ENCODE measurements around the gene FBXO11.
"Not testable (repeated sequence)": the region's sequence is repeated elsewhere in the genome, so short reads cannot be mapped to it uniquely, and the experiment has no call there.

Gene FBXO11

DNA sequence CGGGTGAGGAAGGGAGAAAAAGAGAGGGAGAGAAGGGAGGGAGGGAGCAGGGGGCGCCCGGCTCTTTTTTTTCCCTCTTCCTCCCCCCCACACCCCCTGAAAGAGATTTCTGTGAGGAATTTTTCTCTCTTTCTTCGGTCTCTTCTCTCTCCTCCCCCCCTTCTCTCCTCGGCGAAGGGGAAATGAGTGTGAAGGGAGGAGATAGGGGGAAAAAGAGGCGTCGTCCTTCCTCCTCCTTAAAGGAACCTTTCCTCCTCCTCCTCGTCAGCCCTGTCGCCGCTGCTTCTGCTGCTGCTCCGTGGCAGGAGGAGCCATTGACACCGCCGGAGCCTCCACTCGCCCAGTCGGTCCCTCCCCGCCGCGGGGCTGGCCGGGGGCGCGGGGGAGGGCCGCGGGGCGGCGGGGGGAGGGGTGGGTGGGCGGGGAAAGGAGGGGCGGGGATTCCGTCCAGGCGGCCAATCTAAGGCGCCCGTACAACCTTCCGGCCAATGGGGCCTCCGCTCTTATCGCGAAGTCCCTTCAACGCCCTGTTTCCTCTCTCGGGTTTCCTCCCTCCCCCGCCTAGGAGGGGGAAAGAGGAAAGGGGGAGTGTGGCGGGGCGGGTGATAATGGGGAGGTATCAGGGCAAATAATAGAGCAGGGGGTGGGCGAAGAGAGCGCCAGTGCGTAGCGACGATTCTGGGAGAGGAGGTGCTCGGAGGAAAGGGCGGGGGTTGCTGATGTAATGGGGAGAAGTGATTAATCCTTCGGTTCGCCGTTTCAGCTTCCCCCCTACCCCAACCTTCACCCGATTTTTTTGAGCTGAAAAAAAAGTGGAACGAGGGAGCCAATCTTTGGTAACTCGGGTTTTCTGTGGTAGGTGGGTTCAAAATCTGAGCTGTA is at the start of gene FBXO11:
Gene FBXO11, minus strand, starts transcription at position 342 of the 882 bp plus-strand sequence. CDS start 778 bp downstream, outside the sequence.
- peak; percentile 82 to 89 for DNase-seq (ENCODE audit: low read depth in 2 of 2)

DNA sequence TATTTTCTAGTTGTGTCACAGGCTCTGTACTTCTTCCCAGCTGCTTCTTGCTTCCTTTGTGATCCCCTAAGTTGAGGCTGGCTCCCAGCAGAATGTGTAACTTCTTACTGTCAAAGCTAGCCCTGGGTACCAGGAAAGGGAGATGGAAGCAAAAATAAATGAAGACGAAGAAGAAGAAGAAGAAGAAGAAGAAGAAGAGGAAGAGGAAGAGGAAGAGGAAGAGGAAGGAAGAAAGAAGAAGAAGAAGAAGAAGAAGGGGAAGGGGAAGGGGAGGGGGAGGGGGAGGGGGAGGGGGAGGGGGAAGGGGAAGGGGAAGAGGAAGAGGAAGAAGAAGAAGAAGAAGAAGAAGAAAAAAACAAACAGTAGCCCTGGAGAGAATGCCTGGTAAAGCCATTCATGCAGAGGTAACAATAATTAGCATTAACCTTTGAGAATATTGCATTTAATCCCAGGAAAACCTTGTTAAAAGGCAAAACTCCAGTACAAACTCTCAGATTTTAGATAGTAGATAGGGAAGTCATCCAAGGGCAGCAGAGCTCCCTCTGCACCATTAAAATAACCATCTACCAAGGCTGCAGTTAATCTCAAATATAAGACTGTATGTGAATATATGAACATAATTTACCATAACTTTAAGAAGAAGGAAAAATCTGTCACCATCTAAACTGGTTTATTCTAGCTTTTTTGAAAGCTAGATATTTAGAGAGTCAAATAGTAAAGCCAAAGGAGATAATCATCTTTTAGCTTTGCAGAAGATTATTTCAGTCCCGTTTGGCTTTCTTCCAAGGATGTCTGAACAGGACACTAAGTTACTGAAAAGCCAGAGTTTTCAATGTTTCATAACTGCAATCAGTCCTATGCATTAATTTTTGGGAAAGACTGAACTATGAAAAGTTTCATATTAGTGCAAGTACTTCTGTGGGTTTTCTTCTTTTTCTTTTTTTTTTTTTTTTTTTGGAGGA is 44.3 kb upstream of the FBXO11 start:
- no peak for DNase-seq (ENCODE audit: low read depth in 2 of 2)

DNA sequence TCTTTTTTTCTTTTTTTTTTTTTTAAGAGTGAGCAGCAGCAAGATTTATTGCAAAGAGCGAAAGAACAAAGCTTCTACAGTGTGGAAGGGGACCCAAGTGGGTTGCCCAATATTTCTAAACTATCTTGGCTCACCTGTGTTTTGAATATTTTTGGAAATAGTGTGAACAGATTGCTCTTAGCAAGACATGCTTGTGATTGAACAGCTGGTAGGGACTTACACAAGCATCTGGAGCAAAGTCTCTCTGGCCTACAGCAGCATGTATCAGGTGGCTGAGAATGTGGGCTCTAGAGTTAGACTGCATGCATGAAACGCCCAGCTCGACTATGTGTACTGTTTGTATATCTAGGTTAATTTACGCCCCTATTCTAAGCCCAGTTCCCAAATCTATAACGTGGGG is 40.3 kb upstream of the FBXO11 start:
- no peak for DNase-seq (ENCODE audit: low read depth in 2 of 2)

DNA sequence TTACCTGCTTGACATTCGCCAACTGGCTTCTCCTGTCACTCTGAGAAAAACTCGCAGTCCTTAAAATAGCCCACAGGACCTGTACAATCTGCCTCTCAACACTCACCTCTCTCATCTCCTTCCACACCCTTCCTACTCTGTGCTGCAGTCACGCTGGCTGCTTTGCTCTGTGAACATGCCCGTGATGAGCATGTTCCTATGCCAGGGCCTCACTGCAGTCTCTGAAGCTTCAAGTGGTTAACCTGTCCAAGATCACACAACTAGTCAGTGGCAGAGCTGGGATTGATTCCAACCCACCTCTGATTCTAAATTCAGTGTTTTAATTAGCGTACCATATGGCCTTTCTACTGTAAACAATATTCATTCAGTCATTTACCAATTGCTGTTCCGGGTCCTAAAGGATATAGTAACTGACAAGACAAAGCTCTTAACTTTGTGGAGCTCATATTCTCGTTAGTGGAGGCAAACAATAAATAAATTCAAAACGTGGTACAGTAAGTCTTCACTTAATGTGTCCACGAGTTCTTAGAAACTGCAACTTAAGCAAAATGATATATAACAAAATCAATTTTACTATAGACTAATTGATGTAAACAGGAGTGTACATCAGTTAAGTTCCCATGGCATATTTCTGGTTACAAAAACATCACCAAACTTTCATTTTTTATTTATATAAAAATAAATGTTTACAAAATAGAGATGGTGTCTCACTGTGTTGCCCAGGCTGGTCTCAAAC is 38.9 kb upstream of the FBXO11 start:
- DNase-seq (ENCODE audit: low read depth in 2 of 2), result no peak

DNA sequence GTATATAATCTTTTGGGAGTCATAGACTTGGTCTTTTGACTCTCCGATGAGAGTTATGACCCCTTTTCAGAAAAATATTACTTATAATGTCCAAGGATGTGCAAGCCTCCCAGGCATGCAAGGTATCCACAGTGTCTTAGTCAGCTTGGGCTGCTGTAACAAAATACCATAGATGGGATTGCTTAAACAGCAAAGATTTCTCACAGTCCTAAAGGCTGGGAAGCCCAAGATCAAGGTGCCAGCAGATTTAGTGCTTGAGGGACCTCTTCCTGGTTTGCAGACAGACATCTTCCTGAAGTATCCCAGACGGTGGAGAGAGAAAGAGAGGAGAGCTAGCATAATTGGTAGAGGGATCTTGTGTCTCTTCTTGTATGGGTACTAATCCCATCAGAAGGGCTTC is 35.6 kb upstream of the FBXO11 start:
- no peak for DNase-seq (ENCODE audit: low read depth in 2 of 2)

DNA sequence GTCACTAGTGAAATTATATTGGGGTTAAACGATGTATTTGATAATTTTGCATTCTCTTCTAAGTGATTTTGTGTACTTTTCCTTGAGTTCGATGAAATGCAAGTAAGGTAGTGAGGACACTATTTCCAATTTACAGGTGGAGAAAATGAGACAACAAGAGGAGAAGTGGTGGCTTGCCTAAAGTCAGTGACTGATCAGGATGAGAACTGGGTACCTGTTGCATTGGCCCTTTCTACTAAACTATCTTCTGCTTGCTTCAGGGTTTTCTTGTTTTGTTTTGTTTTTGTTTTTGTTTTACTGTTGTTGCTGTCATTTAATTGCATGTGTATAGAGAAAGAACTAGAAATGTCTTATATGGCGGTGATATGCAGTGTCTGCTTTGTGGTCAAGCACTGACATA is 31.4 kb upstream of the FBXO11 start:
- DNase-seq (ENCODE audit: low read depth in 2 of 2), result no peak

DNA sequence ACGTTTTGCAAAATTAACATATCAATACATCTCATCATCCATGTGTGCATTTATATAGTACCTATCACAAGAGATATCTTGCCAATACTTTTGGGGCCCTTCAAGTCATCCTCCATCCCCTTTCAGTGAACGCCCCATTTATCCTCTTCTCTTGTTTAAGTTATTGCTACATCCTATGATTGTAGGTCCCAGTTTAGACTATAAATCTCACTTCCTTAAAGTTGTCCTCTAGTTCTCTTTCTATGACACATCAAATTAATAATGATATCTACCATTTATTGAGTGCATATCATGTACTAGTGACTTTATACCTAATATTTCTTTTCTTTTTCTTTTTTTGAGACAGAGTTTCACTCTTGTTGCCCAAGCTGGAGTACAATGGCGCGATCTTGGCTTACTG is 28.8 kb upstream of the FBXO11 start:
- DNase-seq (ENCODE audit: low read depth in 2 of 2), result no peak

DNA sequence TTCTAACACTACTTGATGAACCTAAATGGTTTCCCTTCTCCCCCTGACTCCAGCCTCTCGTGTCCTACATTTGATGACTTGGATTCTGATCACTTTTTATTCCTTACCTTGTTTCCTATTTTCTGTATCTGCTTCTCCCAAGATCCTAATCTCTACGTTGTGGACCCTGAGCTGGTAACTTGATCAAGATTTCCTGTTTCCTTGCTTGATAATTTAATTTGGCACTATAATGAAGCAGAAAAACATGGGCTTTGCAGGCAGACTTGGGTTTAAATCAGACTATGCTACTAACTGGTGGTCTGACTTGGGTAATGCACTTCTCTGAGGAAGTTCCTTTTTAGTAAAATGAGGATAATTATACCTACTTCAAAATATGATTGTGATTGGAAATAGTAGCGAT is 11.7 kb upstream of the FBXO11 start:
- no peak for DNase-seq (ENCODE audit: low read depth in 2 of 2)

DNA sequence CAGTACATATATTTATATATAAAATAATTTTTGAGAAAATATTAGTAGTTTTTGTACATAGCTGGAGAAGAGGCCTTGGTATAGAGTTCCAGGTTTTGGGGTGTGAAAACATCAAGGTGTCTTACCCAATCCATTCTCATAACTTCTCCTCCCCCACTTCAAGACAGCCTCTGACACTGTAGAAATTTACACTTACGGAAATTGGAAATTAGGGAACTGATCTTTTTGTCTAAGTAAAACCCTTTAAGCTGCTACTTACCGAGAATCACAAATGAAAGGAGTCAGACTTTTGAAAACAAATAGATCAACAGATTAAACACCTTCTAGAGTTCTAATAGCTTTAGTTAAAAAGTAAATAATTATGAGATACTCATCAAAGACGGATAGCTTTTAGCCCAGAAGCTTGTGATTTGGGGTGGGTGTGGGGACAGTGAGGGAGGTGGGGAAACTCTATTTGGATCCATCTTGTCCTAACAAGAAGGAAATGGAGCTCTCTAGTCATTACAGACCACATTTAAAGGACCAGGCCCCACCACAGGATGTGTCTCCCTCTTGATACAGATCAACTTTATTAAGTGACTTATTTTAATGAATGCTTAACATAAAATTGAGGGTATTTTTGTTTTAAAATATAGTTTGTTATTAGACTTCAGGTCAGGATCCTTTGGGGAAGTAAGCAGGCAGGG is 11.1 kb upstream of the FBXO11 start:
- DNase-seq (ENCODE audit: low read depth in 2 of 2), result no peak

DNA sequence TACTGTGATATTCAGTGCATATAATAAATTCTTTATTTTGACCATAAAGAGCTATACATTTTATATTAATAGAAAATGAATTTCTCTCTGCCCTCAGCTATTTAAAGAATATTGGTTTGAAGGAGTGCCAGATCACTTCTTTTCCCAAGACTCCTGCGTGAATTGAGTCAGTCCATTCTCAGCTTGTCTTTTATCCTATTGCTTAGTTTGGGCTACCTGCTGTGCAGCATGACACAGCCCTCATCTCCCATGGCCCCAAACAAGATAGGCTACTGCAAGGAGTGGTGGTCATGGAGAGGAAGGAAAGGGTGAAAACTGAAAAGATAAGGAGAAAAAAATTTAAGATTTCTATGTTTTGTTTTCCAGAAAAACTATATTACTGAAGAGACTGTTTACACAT is 10.1 kb upstream of the FBXO11 start:
- DNase-seq (ENCODE audit: low read depth in 2 of 2), result no peak

DNA sequence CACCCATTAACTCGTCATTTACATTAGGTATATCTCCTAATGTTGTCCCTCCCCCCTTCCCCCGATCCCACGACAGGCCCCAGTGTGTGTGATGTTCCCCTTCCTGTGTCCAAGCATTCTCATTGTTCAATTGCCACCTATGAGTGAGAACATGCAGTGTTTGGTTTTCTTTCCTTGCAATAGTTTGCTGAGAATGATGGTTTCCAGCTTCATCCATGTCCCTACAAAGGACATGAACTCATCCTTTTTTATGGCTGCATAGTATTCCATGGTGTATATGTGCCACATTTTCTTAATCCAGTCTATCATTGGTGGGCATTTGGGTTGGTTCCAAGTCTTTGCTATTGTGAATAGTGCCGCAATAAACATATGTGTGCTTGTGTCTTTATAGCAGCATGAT is 4.4 kb upstream of the FBXO11 start:
- DNase-seq (ENCODE audit: low read depth in 2 of 2), result not testable (repeated sequence)

DNA sequence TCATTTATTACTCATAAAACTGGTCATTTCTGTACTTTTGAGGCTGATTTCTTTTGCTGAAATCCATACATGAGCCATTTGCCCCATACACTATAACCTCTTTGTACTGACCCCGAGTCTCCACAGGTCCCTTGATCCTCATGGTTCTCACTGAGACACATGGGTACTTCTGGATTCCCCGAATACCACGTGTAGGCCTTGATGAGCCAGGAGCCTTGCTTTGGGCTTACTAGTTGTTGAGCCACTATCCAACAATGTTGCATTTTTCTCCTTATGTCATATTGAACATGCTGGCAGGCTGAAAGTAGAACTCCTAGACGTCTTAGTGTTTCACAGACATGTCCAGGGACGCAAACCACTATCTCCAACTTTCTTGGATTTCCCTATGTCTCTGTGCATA is 2.4 kb upstream of the FBXO11 start:
- no peak for DNase-seq (ENCODE audit: low read depth in 2 of 2)

DNA sequence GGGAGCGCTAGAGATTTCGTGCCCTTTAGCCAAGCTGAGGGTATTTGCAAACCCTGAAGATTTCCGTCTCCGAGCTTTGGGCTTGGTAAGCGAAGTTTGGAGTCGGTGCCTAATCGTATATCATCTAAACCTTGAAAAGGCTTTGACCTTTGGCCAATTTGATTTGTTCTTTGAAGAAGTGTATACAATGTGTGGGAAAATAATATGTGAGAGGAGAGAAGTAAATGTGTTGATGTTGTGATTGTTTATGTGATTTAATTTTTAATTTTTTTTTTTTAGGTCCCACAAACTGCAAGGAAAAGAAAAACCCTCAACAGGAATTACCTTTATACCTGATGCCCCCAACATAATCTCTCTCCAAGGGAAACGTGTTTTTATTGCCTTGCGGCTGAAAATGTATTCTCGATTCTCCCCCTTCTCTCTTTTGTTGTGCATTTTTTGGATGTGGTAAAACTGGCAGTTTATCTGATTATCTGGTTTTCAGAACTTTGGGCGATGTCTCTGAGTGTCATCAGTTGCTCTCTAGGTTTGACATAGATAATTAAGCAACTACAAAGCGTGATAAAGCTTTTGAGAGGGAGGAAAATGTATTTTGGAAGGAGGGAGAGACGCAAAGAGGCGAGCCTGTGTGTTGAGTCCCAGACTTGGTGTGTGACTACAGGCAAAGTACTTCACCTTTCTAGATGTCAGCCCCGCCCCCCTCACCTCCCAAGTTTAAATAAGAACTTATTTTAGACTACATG is 912 bp upstream of the FBXO11 start:
- DNase-seq (ENCODE audit: low read depth in 2 of 2), result peak; percentile 20 to 24

DNA sequence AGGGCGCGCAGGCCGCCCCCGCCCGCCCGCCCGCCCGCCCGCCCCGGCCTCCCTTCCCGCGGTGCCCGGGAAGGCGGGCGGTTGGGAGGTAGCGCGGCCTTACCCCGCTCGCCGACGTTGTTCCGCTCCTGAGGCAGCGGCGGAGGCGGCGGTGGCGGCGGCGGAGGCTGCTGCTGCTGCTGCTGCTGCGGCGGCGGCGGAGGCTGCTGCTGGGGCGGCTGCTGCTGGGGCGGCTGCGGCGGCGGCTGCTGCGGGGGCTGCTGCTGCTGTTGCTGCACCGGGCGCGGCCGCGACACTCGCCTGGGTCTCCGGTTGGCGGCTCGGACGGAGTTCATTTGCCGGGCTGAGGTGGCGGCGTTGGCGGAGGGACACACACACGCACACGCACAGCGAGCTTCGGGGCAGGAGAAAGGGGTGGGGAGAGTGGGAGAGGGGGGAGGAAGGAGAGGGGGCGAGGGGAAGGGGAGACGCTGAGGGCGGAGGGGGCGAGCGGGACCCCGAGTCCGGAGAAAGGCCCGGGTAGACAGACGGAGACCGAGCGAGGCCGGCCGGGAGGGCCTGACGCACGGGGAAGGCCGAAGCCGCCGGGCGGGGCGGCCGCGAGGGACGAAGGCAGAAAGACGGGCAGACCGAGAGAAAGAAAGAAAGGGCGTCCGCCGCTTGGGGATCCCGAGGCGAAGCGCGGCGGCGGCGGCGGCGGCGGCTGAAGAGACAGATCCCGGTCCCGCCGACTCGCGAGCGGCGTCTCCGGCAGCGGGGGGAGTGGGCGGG is 727 bp downstream of the FBXO11 start:
- peak; percentile 38 to 43 for DNase-seq (ENCODE audit: low read depth in 2 of 2)

DNA sequence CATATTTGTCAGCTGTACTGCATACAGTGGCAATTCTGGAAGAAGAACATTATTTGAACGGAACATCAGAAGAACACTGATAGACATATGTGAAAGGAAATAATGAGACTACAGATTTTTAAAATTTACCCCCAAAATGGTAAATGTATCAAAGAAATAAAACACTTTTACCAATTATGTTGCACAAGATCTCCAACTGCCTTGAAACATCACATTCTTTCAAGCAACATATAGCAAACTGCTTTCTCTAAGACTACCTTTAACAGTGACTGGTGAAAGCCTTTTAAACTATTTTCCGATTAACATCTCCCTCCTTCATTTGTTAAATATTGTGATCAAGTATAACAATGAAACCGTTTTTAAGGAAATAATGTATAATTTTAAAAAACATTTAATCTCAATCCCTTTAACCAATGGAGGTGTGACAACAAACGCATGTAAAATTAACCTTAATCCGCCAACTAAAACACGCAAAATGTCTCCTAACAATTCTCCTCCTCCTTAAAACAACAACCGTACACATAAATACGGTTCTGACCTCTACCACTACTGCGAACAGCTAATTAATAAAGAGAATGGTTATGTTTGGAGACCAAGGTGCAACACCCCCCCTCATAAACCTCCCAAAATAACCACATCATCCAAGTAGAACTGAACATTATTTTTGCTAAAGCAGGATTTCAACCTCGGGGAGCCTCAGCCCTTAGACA is 2.4 kb downstream of the FBXO11 start:
- DNase-seq (ENCODE audit: low read depth in 2 of 2), result no peak

DNA sequence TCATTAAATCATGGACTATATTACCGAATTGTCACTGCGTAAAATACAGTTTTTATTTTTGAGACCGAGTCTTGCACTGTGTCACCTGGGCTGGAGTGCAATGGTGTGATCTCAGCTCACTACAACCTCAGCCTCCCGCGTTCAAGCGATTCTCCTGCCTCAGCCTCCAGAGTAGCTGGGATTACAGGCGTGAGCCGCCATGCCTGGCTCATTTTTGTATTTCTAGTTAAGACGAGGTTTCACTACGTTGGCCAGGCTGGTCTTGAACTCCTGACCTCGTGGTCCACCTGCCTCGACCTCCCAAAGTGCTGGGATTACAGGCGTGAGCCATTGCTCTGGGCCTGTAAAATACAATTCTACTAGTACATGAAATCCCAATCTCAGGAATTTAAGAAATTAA is 4.4 kb downstream of the FBXO11 start:
- DNase-seq (ENCODE audit: low read depth in 2 of 2), result not testable (repeated sequence)

DNA sequence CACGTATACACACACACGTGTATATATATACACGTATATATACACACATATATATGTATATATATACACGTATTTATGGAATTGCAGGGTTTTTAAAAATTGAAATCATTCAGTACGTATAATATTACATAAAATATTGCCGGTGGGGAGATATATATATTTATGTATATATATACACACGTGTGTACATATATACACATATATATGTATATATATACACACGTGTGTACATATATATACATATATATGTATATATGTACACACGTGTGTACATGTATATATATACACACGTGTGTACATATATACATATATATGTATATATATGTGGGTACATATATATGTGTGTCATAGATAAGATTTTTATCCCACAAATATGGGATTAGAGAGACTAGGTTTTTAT is 5.4 kb downstream of the FBXO11 start:
- no peak for DNase-seq (ENCODE audit: low read depth in 2 of 2)

DNA sequence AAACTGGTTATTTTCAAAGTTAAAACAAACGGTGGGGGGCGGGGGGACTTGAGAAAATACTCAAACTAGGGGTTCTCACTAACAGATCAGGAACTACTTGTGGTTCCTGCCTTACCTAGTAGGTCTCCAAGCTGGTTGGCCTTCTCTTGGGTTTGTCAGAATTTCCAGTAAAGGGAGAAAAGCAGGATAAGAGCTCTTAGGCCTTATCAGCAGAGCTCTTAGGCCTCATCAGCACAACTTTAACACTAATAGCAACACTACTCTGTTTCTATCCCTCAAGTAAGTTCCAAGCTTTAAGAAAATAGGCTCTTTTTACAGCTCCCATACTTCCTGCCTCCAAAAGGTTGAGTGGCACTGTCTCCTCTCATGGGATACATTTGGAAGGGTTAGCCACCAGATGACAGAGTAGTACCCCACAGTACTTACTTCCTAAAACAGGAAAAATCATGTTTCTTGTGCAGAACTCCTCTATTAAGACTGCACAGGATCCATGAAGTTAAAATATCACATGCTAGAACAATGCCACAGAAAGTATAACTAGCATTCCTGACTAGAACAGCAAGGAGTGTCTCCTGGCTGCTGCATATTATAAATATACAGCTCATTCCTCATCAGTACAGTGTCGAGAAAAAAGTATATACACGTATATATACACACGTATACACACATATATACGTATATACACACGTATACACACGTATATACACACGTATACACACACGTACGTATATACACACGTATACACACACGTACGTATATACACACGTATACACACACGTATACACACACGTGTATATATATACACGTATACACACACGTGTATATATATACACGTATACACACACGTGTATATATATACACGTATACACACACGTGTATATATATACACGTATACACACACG is 6.1 kb downstream of the FBXO11 start:
- DNase-seq (ENCODE audit: low read depth in 2 of 2), result no peak

Measured in stimulated activated CD4-positive, alpha-beta T cell treated with anti-CD3 and anti-CD28 coated beads, Interleukin-4, amount 100 ng/mL, for 48 hours (primary cell).